Spleen (tissue), 11 donors: ENCODE results near the gene FAM53B. TPM values are rescaled to one million over a fixed set of nuclear protein-coding genes. Genes with fewer than 3 reads are reported as not detected.
A peak's percentile ranks its signal among the peaks of the same experiment; 100 is the strongest.

Experiments
- DNase-seq: peaks from one replicate; pipeline ENCODE4 v3.0.0-alpha.2; 2020
- H3K27ac ChIP-seq, 8 donors: fragments of 200-600 bp; sonication (generic) in 7 of 8; 1 replicate in 4 of 8; 2 replicates in 4 of 8; pipeline versions ENCODE4 v1.5.0 to v1.8.0; 2016 to 2021; ENCODE audit warnings: inconsistent platforms in 4 of 8, mild to moderate bottlenecking in 4 of 8, moderate library complexity in 1 of 8
- H3K27me3 ChIP-seq, 7 donors: fragments of 200-600 bp; sonication (generic) in 6 of 7; replicated peaks in 1 of 7; 1 replicate in 4 of 7; 2 replicates in 3 of 7; pipeline versions ENCODE4 v1.5.0 to v1.8.0; 2016 to 2021; ENCODE audit warnings: inconsistent platforms in 3 of 7, mild to moderate bottlenecking in 1 of 7
- H3K36me3 ChIP-seq, 6 donors: fragments of 200-600 bp; sonication (generic) in 5 of 6; 1 replicate in 4 of 6; 2 replicates in 2 of 6; pipeline versions ENCODE4 v1.5.0 to v1.8.0; 2016 to 2021; ENCODE audit warnings: inconsistent platforms in 2 of 6
- H3K4me1 ChIP-seq, 6 donors: fragments of 200-600 bp; sonication (generic) in 5 of 6; 1 replicate in 3 of 6; 2 replicates in 3 of 6; pipeline versions ENCODE4 v1.5.0 to v1.8.0; 2016 to 2021; ENCODE audit warnings: inconsistent platforms in 3 of 6
- H3K4me3 ChIP-seq, 8 donors: fragments of 200-600 bp; sonication (generic) in 7 of 8; 1 replicate in 4 of 8; 2 replicates in 4 of 8; pipeline versions ENCODE4 v1.5.0 to v1.8.0; 2016 to 2021; ENCODE audit warnings: inconsistent platforms in 4 of 8, mild to moderate bottlenecking in 4 of 8, moderate library complexity in 2 of 8
- H3K9me3 ChIP-seq, 8 donors: fragments of 200-600 bp; sonication (generic) in 7 of 8; 1 replicate in 4 of 8; 2 replicates in 4 of 8; pipeline versions ENCODE4 v1.5.0 to v1.8.0; 2016 to 2021; ENCODE audit warnings: inconsistent platforms in 4 of 8
- CTCF ChIP-seq, 11 experiments: fragments of 200-600 bp in 7 of 11; fragments of 450-650 bp in 4 of 11; sonication (generic) in 4 of 11; IDR thresholded peaks in 8 of 11; conservative IDR thresholded peaks in 3 of 11; 1 replicate in 7 of 11; 2 replicates in 4 of 11; pipeline versions ENCODE4 v1.4.0 to v1.8.0; 2016 to 2021; ENCODE audit warnings: antibody characterized with exemption in 11 of 11, inconsistent platforms in 4 of 11, mild to moderate bottlenecking in 1 of 11
- POLR2A ChIP-seq, 3 donors: fragments of 450-650 bp; IDR thresholded peaks; one replicate each; pipeline ENCODE4 v1.5.1; 2017; ENCODE audit warnings: antibody characterized with exemption in 3 of 3, mild to moderate bottlenecking in 1 of 3
- POLR2AphosphoS5 ChIP-seq, 3 donors: sonication (generic); formaldehyde crosslinking; IDR thresholded peaks; one replicate each; pipeline ENCODE4 v1.5.1; 2017; ENCODE audit warnings: antibody characterized with exemption in 3 of 3
- WGBS, 5 donors: extraction: QIAGEN DNeasy Blood & Tissue Kit in 3 of 5; methylation state at CpG; one replicate each; pipeline versions ENCODE4 v1.1.5 to v1.1.7; 2013 to 2018; 5-methylcytosine and 5-hydroxymethylcytosine counted together
- intact Hi-C: fragments of 100-400 bp; cut with DNase I; formaldehyde crosslinking; loops from one replicate; pipeline ENCODE4 v1.15.0; 2023; ENCODE audit warnings: low total_unique reads
- polyA plus RNA-seq, 3 donors: library from polyadenylated mRNA; stranded (reverse); fragments of 200-250 nt; gene quantifications; one replicate each; pipeline ENCODE4 v1.2.1, GENCODE V29; 2013
- total RNA-seq, 7 donors: library from RNA; depleted of rRNA in 3 of 7; stranded (reverse); fragments of >200 nt in 3 of 7; fragmentation: NEBNext Ultra II Directional in 4 of 7; extraction: Animal tissue kit (Norgen Biotek cat#: 25700) in 4 of 7; gene quantifications; one replicate each; pipeline versions ENCODE4 v1.1.0 to v1.2.1, GENCODE V29; 2016 to 2021
- donor health status: healthy with polysubstance abuse.
- donor health status: DM: no; HTN: no; CAD: no; lungs with moderate emphysema.
- donor health status: DM: no; HTN: no; CAD: no.
- donor health status: Bipolar disorder and iron deficiency.
- donor health status: healthy.
- donor health status: DM: no; HTN: no; CAD: no.
- donor health status: DM: yes; HTN: yes; CAD: no.

Gene FAM53B
- total and polyA plus RNA-seq, 10 donors, result 13.3 to 94.0 (median 56.2) TPM

GRCh38 chr10:124653811-124654651, 90.1 kb downstream of the FAM53B start:
- no peaks in the 10 kb centered on the region for H3K27me3 ChIP-seq
- H3K4me1 ChIP-seq, result peaks cover 66 to 100% (median 96%) of the 10 kb centered on the region in 6 donors
- H3K36me3 ChIP-seq, result peaks cover 0 to 45% (median 0%) of the 10 kb centered on the region in 6 donors
- DNase-seq, result peak; percentile 76
- TF ChIP-seq POLR2A (IDR thresholded peaks at IDR 0.05) (no peak), CTCF (IDR thresholded peaks at IDR 0.05 in 8 of 11, conservative IDR thresholded peaks at IDR 0.05 in 3 of 11) (no peak), POLR2AphosphoS5 (IDR thresholded peaks at IDR 0.05) (peak; percentile 10 to 39 (median 19))
- peak overlapping the region in 1 of 8 donors; percentile 1 for H3K4me3 ChIP-seq
- H3K9me3 ChIP-seq, result no peaks in the 10 kb centered on the region
- intact Hi-C loops, result no loop called here
- H3K27ac ChIP-seq, result peak overlapping the region; percentile 38 to 97 (median 76)
- 72 to 82% (median 78%) methylated on average over 14 to 17 of the region's 17 CpGs for WGBS, 5 donors

GRCh38 chr10:124653311-124653710, 90.9 kb downstream of the FAM53B start:
- H3K9me3 ChIP-seq, result no peaks in the 10 kb centered on the region
- H3K27ac ChIP-seq, result peak overlapping the region in 7 of 8 donors; percentile 39 to 97 (median 92)
- H3K27me3 ChIP-seq, result no peaks in the 10 kb centered on the region
- DNase-seq, result peak; percentile 76
- intact Hi-C loops, result no loop called here
- 82 to 94% (median 83%) methylated on average over 1 to 7 of the region's 7 CpGs for WGBS, 5 donors
- peaks cover 66 to 100% (median 96%) of the 10 kb centered on the region in 6 donors for H3K4me1 ChIP-seq
- H3K4me3 ChIP-seq, result no peak overlapping the region
- no peak for TF ChIP-seq POLR2AphosphoS5 (IDR thresholded peaks at IDR 0.05)
- TF ChIP-seq CTCF (IDR thresholded peaks at IDR 0.05 in 8 of 11, conservative IDR thresholded peaks at IDR 0.05 in 3 of 11), result no peak
- TF ChIP-seq POLR2A (IDR thresholded peaks at IDR 0.05), result no peak
- peaks cover 0 to 45% (median 0%) of the 10 kb centered on the region in 6 donors for H3K36me3 ChIP-seq

GRCh38 chr10:124652701-124653100, 91.5 kb downstream of the FAM53B start:
- Histone ChIP-seq H3K4me3 (no peak overlapping the region), H3K4me1 (peaks cover 66 to 100% (median 96%) of the 10 kb centered on the region in 6 donors), H3K27ac (peak overlapping the region; percentile 42 to 97 (median 90)), H3K27me3 (no peaks in the 10 kb centered on the region), H3K9me3 (no peaks in the 10 kb centered on the region), H3K36me3 (peaks cover 0 to 45% (median 0%) of the 10 kb centered on the region in 6 donors)
- DNase-seq, result peak; percentile 76
- intact Hi-C loops, result no loop called here
- TF ChIP-seq CTCF (IDR thresholded peaks at IDR 0.05 in 8 of 11, conservative IDR thresholded peaks at IDR 0.05 in 3 of 11), result no peak
- no peak for TF ChIP-seq POLR2A (IDR thresholded peaks at IDR 0.05)
- TF ChIP-seq POLR2AphosphoS5 (IDR thresholded peaks at IDR 0.05), result no peak
- 31 to 80% (median 75%) methylated on average over 2 to 8 of the region's 8 CpGs for WGBS, 5 donors

- peaks cover 0 to 45% (median 0%) of the 10 kb centered on the region in 6 donors for H3K36me3 ChIP-seq
- no peak for TF ChIP-seq POLR2AphosphoS5 (IDR thresholded peaks at IDR 0.05)
- no peak for TF ChIP-seq CTCF (IDR thresholded peaks at IDR 0.05 in 8 of 11, conservative IDR thresholded peaks at IDR 0.05 in 3 of 11)
- TF ChIP-seq POLR2A (IDR thresholded peaks at IDR 0.05), result no peak
- 80 to 92% (median 83%) methylated on average over 3 to 5 of the region's 5 CpGs for WGBS, 5 donors
- peaks cover 70 to 100% (median 96%) of the 10 kb centered on the region in 6 donors for H3K4me1 ChIP-seq
- H3K27ac ChIP-seq, result peak overlapping the region; percentile 42 to 97 (median 90)
- intact Hi-C loops, result no loop called here
- H3K4me3 ChIP-seq, result no peak overlapping the region
- no peaks in the 10 kb centered on the region for H3K9me3 ChIP-seq
- DNase-seq, result peak; percentile 75
- no peaks in the 10 kb centered on the region for H3K27me3 ChIP-seq
Measured at GRCh38 chr10:124652200-124652599, 92.0 kb downstream of the FAM53B start.
